ENCODE data around the gene GSX2. TPM values are rescaled to one million over a fixed set of nuclear protein-coding genes. Genes with fewer than 3 reads are reported as not detected.

The GSX2 gene
- total and polyA plus RNA-seq, 2 of the 13 experiments (the other 11 are each of a cell fraction or from before 2014, with no cell fraction given) = not detected

DNA sequence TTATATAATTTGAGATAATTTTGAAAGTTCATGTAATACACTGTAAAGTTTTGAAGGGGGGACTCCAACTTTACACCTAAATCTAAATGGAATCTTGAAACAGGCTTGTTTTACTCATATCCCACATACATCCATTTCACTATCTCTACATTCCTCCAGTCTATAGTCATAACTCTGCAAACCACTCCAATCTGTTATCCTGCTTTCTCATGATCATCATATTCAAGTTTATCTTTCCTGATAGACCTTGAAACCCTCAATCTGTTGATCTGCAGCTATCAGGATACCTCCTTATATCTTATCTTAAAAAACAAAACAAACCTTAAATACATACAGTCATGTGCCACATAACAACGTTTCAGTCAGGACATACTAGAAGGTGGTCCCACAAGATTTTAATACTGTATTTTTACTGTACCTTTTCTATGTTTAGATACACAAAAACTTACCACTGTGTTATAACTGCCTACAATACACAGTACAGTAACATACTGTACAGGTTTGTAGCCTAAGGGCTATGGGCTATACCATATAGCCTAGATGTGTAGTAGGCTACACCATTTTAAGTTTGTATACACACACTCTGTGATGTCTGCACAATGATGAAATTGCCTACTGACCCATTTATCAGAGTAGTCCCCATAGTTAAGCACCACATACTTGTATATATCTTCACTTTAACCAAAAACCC lies 49.6 kb upstream of the GSX2 start:
- H2AFZ ChIP-seq (ENCODE audit: low read length) = no peak overlapping the region
- no peaks in the 10 kb centered on the region for H3K27me3 ChIP-seq (ENCODE audit: control insufficient read depth in 1 of 2, insufficient read depth in 2 of 2, low read length in 2 of 2)
- no peak for FAIRE-seq
- no peak overlapping the region for H3K4me3 ChIP-seq (replicated peaks in 1 of 3; ENCODE audit: insufficient read depth in 1 of 3, low read depth in 2 of 3, low read length in 3 of 3)
- peaks cover 0 to 3% of the 10 kb centered on the region in 2 experiments; a peak in 1 of 5 replicates for H3K36me3 ChIP-seq (replicated peaks in 1 of 2; ENCODE audit: control insufficient read depth in 1 of 2, insufficient read depth in 2 of 2, low read length in 2 of 2)
- DNase-seq (ENCODE audit: low spot score) = no peak
- whole genome bisulfite sequencing (ENCODE audit: low lambda C conversion rate) = 41% methylated on average over 1 of the region's 1 CpG
- BruUV-seq (replicated peaks) = no TSS peak
- no peak overlapping the region for H3K9ac ChIP-seq (ENCODE audit: insufficient read depth, low read depth, low read length)
- peaks cover 18% of the 10 kb centered on the region for H3K4me1 ChIP-seq (ENCODE audit: insufficient read depth, low read length)
- no peak for TF ChIP-seq PHF21A (CRISPR knock-in tag; IDR thresholded peaks at IDR 0.05)
- TF ChIP-seq CEBPB (IDR thresholded peaks at IDR 0.05; ENCODE audit: borderline replicate concordance, low read depth, low read length) = no peak
- no peak for TF ChIP-seq ZNF616 (CRISPR knock-in tag; IDR thresholded peaks at IDR 0.05; ENCODE audit: low read depth)
- no peak for TF ChIP-seq HOXA5 (CRISPR knock-in tag; IDR thresholded peaks at IDR 0.05)
- no peak for TF ChIP-seq CREM (IDR thresholded peaks at IDR 0.05)
- no peak for TF ChIP-seq CREM (CRISPR knock-in tag; IDR thresholded peaks at IDR 0.05)
- TF ChIP-seq, protein P1, sequence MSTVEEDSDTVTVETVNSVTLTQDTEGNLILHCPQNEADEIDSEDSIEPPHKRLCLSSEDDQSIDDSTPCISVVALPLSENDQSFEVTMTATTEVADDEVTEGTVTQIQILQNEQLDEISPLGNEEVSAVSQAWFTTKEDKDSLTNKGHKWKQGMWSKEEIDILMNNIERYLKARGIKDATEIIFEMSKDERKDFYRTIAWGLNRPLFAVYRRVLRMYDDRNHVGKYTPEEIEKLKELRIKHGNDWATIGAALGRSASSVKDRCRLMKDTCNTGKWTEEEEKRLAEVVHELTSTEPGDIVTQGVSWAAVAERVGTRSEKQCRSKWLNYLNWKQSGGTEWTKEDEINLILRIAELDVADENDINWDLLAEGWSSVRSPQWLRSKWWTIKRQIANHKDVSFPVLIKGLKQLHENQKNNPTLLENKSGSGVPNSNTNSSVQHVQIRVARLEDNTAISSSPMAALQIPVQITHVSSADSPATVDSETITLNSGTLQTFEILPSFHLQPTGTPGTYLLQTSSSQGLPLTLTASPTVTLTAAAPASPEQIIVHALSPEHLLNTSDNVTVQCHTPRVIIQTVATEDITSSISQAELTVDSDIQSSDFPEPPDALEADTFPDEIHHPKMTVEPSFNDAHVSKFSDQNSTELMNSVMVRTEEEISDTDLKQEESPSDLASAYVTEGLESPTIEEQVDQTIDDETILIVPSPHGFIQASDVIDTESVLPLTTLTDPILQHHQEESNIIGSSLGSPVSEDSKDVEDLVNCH (CRISPR knock-in tag; IDR thresholded peaks at IDR 0.05) = no peak
- no peak for TF ChIP-seq HMG20B (CRISPR knock-in tag; conservative IDR thresholded peaks at IDR 0.05)
- no peak for TF ChIP-seq ISL2 (CRISPR knock-in tag; IDR thresholded peaks at IDR 0.05)
- no peak for TF ChIP-seq ATM (IDR thresholded peaks at IDR 0.05; ENCODE audit: borderline replicate concordance)
- H4K20me1 ChIP-seq (ENCODE audit: insufficient read depth, low read length) = peaks cover 38% of the 10 kb centered on the region
- intact Hi-C loops (cut with micrococcal nuclease; ENCODE audit: unreplicated experiment) (no loop called here), in situ Hi-C loops (cut with HindIII; ENCODE audit: extremely low pct_ligation_motif_present, low pct_unique_long_range_greater_than_20kb) (no loop called here)
- H3K27ac ChIP-seq (ENCODE audit: extremely low read length, insufficient read depth, low read length) = no peak overlapping the region
- no peak overlapping the region for H3K4me2 ChIP-seq (ENCODE audit: low read depth, low read length)
- H3K9me3 ChIP-seq (ENCODE audit: low read length) = no peaks in the 10 kb centered on the region
- ChIA-PET POLR2A (no interaction called here), CTCF (ENCODE audit: low intra/inter-chr PET ratio, low total read pairs) (no interaction called here)
- ATAC-seq = no peak
- peaks cover 43% of the 10 kb centered on the region for H3K79me2 ChIP-seq (ENCODE audit: insufficient read depth, low read length)

Data from HepG2 (cell line).